ENCODE data around the gene ACIN1. TPM values are rescaled to one million over a fixed set of nuclear protein-coding genes. Genes with fewer than 3 reads are reported as not detected.

ACIN1 gene
- total and polyA plus RNA-seq, 2 of the 13 experiments (the other 11 are each of a cell fraction or from before 2014, with no cell fraction given) = 165 to 183 TPM

DNA sequence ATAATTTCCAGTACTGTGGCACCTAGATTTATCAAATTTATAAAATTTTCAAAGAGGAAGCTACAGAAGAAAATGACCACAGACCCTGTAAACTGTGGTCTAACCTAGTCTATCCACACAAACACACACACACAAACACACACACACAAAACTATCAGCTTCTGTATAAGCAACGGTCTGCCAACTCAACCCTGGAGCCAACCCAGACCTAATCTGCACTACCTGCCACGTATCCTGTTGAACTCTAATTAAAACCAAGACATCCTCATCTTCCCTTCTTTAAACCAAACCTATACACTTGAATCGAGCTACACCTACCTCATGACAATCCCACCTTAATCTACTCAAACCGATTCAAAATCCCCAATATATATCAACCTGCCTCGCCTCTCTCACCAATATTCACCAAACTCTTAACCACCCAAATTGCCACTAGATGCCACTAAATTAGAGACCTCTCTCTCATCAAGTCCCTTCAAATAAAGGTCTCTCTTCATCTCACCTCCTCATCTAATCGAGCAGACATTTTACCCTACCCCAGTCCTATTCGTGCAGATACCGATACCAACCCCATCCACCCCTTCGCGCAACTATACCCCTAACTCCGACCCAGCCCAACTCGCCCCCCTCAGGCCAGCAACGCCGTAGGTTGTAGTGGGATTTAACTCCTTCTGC, 808 bp downstream of the ACIN1 start (continued):
- TF ChIP-seq, protein P1, sequence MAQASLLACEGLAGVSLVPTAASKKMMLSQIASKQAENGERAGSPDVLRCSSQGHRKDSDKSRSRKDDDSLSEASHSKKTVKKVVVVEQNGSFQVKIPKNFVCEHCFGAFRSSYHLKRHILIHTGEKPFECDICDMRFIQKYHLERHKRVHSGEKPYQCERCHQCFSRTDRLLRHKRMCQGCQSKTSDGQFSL (CRISPR knock-in tag; IDR thresholded peaks at IDR 0.05) = 0 out of 2 replicates have a peak, but pooled peaks have one; percentile 7
- no peak for TF ChIP-seq WIZ (CRISPR knock-in tag; IDR thresholded peaks at IDR 0.05)
- TF ChIP-seq SMYD3 (CRISPR knock-in tag; IDR thresholded peaks at IDR 0.05) = no peak
- TF ChIP-seq, protein P2, sequence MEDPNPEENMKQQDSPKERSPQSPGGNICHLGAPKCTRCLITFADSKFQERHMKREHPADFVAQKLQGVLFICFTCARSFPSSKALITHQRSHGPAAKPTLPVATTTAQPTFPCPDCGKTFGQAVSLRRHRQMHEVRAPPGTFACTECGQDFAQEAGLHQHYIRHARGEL (CRISPR knock-in tag; IDR thresholded peaks at IDR 0.05) = no peak
- no peak for TF ChIP-seq CAMTA2 (CRISPR knock-in tag; IDR thresholded peaks at IDR 0.05; ENCODE audit: borderline replicate concordance)
- TF ChIP-seq DPF2 (CRISPR knock-in tag; IDR thresholded peaks at IDR 0.05; ENCODE audit: borderline replicate concordance, low read depth) = no peak
- TF ChIP-seq POLR2AphosphoS5 (IDR thresholded peaks at IDR 0.05; ENCODE audit: low read depth, low read length) = no peak
- TF ChIP-seq, protein P3, sequence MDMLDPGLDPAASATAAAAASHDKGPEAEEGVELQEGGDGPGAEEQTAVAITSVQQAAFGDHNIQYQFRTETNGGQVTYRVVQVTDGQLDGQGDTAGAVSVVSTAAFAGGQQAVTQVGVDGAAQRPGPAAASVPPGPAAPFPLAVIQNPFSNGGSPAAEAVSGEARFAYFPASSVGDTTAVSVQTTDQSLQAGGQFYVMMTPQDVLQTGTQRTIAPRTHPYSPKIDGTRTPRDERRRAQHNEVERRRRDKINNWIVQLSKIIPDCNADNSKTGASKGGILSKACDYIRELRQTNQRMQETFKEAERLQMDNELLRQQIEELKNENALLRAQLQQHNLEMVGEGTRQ (IDR thresholded peaks at IDR 0.05; ENCODE audit: low read depth, low read length) = no peak
- TF ChIP-seq, protein P3 (CRISPR knock-in tag; IDR thresholded peaks at IDR 0.05; ENCODE audit: borderline replicate concordance) = no peak; the same call in 1 of the 2 replicates
- no peak for TF ChIP-seq KLF11 (CRISPR knock-in tag; IDR thresholded peaks at IDR 0.05)
- peak; percentile 14; the same call in 1 of the 2 replicates for TF ChIP-seq ZMYM2 (CRISPR knock-in tag; IDR thresholded peaks at IDR 0.05)
- TF ChIP-seq KDM5A (IDR thresholded peaks at IDR 0.05; ENCODE audit: borderline replicate concordance, low read length) = no peak
- peak; percentile 94 for TF ChIP-seq ZNF652 (CRISPR knock-in tag; IDR thresholded peaks at IDR 0.05; ENCODE audit: borderline replicate concordance, low read depth)
- 0 out of 2 replicates have a peak, but pooled peaks have one; percentile 8 for TF ChIP-seq ZNF44 (CRISPR knock-in tag; IDR thresholded peaks at IDR 0.05)
- peak; percentile 91; the same call in 1 of the 2 replicates for TF ChIP-seq ARID2 (CRISPR knock-in tag; IDR thresholded peaks at IDR 0.05; ENCODE audit: borderline replicate concordance)

All from HepG2 (cell line).